HG02938 (cell line): ENCODE data around the gene SDR42E1.
A peak's percentile ranks its signal among the peaks of the same experiment; 100 is the strongest.

ENCODE experiments used
- ATAC-seq: cut with Tn5 transposase; IDR thresholded peaks from one replicate; pipeline ENCODE4 v1.9.1; 2021; ENCODE audit warnings: mild to moderate bottlenecking, moderate library complexity; ENCODE audit not compliant: unreplicated experiment

SDR42E1 gene, protein sequence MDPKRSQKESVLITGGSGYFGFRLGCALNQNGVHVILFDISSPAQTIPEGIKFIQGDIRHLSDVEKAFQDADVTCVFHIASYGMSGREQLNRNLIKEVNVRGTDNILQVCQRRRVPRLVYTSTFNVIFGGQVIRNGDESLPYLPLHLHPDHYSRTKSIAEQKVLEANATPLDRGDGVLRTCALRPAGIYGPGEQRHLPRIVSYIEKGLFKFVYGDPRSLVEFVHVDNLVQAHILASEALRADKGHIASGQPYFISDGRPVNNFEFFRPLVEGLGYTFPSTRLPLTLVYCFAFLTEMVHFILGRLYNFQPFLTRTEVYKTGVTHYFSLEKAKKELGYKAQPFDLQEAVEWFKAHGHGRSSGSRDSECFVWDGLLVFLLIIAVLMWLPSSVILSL

GRCh38 chr16:82011199-82011641 is at the start of gene SDR42E1:
SDR42E1 (minus strand) TSS chr16:82011470; CDS start chr16:82000858, 10,612 bp downstream.
- peak; percentile 93 for ATAC-seq

DNA sequence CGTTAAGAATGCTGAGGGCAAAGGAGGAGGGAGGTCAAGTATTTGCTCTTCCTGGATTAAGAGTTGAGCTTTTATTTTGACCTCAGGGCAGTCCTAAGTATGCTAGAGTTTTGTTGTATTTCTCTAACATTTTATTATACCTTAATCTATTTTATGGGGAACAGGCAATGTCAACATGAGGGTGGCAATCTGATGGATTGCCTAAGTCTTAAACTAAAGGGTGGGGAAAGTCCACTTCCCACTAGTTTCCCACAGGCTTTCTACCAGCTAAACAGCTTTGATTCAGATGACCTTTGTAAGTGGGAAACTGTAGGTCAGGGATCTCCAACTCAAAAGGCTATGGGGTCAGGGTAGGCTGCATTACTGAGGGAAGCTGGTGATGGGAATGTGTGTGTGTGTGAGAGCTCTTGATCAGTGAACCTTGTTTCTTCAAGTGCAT is 48.7 kb upstream of the SDR42E1 start:
- no peak for ATAC-seq

GRCh38 chr16:82059161-82059982 is 48.1 kb upstream of the SDR42E1 start:
- no peak for ATAC-seq

DNA sequence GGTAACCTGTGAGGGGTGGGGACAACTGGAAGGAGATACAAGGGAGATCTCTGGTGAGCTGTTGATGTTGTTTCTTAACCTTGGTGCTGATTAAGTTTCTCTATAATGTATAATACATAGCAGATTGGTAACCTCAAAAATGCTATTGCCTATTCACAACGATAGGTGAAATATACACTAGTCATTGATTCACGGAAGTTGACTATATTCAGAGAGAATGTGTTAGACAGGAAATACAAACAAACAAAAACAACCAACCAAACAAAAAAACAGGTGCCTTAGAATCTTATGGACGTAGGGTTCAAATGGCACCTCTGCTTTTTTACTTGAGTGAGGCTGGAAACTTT is 45.3 kb upstream of the SDR42E1 start:
- no peak for ATAC-seq

GRCh38 chr16:82055728-82056549 is 44.7 kb upstream of the SDR42E1 start:
- ATAC-seq = no peak

DNA sequence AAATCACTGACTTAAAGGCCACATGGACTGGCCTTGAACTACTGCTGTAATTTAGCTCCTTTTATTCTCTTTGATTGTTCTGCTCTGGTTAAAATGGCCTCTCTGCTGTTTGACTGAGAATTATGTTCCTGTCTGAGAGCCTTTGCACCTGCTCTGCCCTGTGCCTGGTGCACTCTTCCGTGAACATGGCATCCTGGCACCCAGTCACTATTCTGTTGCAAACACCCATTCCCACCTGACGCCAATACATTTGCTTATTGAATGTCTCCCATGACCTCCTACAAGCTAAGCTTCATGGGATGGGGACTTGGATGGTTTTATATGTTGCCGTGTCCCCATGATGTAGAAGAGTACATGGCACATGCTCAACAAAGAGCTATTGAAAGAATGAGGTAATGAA is 43.8 kb upstream of the SDR42E1 start:
- ATAC-seq = no peak

DNA sequence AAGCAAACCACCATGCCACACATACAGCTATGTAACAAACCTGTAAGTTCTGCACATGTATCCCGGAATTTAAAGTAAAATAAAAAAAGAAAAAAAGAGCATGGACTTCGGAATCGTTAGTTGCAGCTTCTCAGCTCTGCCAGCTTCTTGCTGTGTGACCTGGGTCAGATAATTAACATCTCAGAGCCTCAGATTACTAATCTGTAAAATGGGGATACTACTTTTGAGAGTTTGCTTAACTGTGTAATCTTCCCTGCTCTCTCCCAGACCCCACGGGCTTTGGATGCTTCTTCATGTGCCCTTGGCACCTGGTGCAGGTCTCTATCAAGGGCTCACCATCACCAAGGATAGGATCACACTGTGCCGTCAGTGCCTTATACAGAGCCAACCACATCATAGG is 40.4 kb upstream of the SDR42E1 start:
- no peak for ATAC-seq

- ATAC-seq = no peak
Measured at GRCh38 chr16:82050909-82051357, 39.7 kb upstream of the SDR42E1 start.

GRCh38 chr16:82050506-82050905 is 39.2 kb upstream of the SDR42E1 start:
- ATAC-seq = no peak

GRCh38 chr16:82049484-82049883 is 38.2 kb upstream of the SDR42E1 start:
- ATAC-seq = no peak

- no peak for ATAC-seq
Measured at GRCh38 chr16:82047787-82048186, 36.5 kb upstream of the SDR42E1 start.

DNA sequence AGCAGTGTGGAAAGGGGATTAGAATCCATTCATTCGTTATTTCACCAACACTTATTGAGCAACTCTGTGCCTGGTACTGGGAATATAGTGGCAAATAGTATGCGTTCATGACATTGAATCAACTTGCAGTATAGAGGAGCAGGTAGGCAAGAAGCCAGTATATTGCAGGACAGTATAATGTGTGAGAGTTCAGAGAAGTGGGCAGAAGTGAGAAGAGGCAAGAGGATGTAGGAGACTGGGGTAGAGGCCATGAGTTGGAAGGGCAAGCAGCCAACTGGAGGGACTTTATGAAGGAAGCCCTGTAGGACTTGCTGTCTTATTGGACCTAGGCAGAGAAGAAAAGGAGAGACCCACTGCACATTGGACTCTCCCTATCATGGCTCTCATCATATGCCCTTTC is 36.1 kb upstream of the SDR42E1 start:
- no peak for ATAC-seq

GRCh38 chr16:82046941-82047340 is 35.7 kb upstream of the SDR42E1 start:
- no peak for ATAC-seq

DNA sequence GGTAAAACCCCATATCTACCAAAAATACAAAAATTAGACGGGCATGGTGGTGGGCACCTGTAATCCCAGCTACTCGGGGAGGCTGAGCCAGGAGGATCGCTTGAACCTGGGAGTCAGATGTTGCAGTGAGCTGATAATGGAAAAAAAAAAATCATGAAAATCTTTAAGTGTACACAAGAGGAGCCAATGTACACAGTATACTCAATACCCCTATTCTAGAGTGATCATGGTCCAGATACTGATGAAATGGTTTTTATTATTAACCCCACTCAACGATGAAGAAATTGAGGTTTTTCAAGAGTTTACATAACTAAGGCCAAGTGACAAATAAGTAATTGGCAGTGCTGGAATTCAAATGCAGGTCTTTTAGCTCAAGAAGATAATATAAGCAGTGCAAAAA is 35.3 kb upstream of the SDR42E1 start:
- ATAC-seq = no peak

DNA sequence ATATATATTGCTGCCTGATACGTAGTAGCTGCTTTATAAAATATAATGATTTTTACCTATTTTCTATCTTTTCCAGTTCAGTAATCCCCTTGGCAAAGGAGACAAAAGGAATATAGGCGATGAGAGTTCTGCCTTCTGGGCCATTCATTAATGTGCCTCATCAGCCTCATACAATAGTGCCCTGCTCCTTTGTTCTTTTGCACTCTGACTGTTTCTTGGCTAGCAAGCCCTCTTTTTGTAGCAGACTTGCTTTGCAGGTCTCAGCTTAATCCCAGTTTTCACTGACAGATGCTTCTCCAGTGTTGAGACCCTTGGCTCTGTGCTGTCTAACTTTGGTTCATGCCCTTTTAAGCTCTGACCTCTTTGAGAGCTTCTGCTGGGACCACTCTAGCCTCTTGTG is 34.2 kb upstream of the SDR42E1 start:
- no peak for ATAC-seq

- no peak for ATAC-seq
Measured at GRCh38 chr16:82044585-82044911, 33.3 kb upstream of the SDR42E1 start.

GRCh38 chr16:82043680-82044584 is 32.7 kb upstream of the SDR42E1 start:
- no peak for ATAC-seq

- no peak for ATAC-seq
Measured at GRCh38 chr16:82042846-82043245, 31.6 kb upstream of the SDR42E1 start.

GRCh38 chr16:82042144-82042543 is 30.9 kb upstream of the SDR42E1 start:
- no peak for ATAC-seq

DNA sequence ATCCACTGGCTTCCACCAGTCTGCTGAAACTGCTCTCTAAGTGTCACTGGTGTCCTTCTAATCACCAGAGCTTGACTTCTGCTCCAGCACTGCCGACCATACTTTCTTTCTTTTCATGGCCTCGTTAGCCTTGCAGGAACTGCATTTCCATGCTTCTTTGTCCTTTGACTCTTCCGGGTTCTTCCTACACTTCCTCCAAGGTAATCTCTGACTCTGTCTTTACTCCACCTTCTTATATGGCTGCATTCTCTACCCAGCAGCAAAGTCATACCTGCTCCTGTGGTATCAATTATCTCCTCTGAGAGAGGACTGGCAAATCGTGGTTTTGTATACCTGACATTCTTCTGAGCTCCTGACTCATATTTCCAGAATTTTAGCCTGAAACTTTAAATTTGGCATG is 30.3 kb upstream of the SDR42E1 start:
- ATAC-seq = no peak
